Measurements from ENCODE around the gene ATAT1. TPM values are rescaled to one million over a fixed set of nuclear protein-coding genes. Genes with fewer than 3 reads are reported as not detected.

The ATAT1 gene
- total and polyA plus RNA-seq, 2 of the 13 experiments (the other 11 are each of a cell fraction or from before 2014, with no cell fraction given) = 9.2 to 23.6 TPM

GRCh38 chr6:30690403-30691207 lies 63.9 kb downstream of the ATAT1 start, which contains the start of gene NRM (continued):
- TF ChIP-seq JUNB (CRISPR knock-in tag; IDR thresholded peaks at IDR 0.05; ENCODE audit: borderline replicate concordance) (no peak), IRX3 (CRISPR knock-in tag; IDR thresholded peaks at IDR 0.05; ENCODE audit: borderline replicate concordance, low read depth) (no peak), ZBTB38 (CRISPR knock-in tag; IDR thresholded peaks at IDR 0.05) (peak; percentile 38; the same call in 1 of the 2 replicates), ISL2 (CRISPR knock-in tag; IDR thresholded peaks at IDR 0.05) (no peak), CBX2 (IDR thresholded peaks at IDR 0.05; ENCODE audit: low read depth, low read length) (no peak), CBX2 (CRISPR knock-in tag; IDR thresholded peaks at IDR 0.05; ENCODE audit: low read depth) (no peak), ZFAT (CRISPR knock-in tag; conservative IDR thresholded peaks at IDR 0.05) (no peak), TBL1XR1 (IDR thresholded peaks at IDR 0.05; ENCODE audit: borderline replicate concordance, low read length, partially characterized antibody) (no peak), MLX (CRISPR knock-in tag; IDR thresholded peaks at IDR 0.05) (no peak), ZNF792 (CRISPR knock-in tag; IDR thresholded peaks at IDR 0.05) (peak; percentile 67; the same call in 1 of the 2 replicates), ELK4 (CRISPR knock-in tag; IDR thresholded peaks at IDR 0.05; ENCODE audit: borderline replicate concordance) (no peak), TP53 (CRISPR knock-in tag; conservative IDR thresholded peaks at IDR 0.05) (0 out of 2 replicates have a peak, but pooled peaks have one; percentile 41), SP1 (IDR thresholded peaks at IDR 0.05) (peak; percentile 57; the same call in 1 of the 2 replicates), SP1 (CRISPR knock-in tag; IDR thresholded peaks at IDR 0.05) (peak; percentile 94), PRDM10 (CRISPR knock-in tag; IDR thresholded peaks at IDR 0.05; ENCODE audit: low read depth) (peak; percentile 67; the same call in 1 of the 2 replicates), ZZZ3 (CRISPR knock-in tag; IDR thresholded peaks at IDR 0.05; ENCODE audit: borderline replicate concordance) (no peak), TCF7 (IDR thresholded peaks at IDR 0.05; ENCODE audit: low read depth) (no peak), EZH2 (conservative IDR thresholded peaks at IDR 0.05; ENCODE audit: low read depth, low read length) (no peak), ZNF691 (CRISPR knock-in tag; IDR thresholded peaks at IDR 0.05; ENCODE audit: borderline replicate concordance, low read depth) (no peak), NFKBIZ (CRISPR knock-in tag; IDR thresholded peaks at IDR 0.05) (no peak), FOXK1 (CRISPR knock-in tag; IDR thresholded peaks at IDR 0.05; ENCODE audit: borderline replicate concordance, low read depth) (no peak), RAD21 (CRISPR knock-in tag; IDR thresholded peaks at IDR 0.05) (no peak), ZBTB2 (CRISPR knock-in tag; IDR thresholded peaks at IDR 0.05; ENCODE audit: low read depth) (no peak; the same call in 1 of the 2 replicates)
